ENCODE measurements around the gene RFTN1.

RFTN1 gene, protein sequence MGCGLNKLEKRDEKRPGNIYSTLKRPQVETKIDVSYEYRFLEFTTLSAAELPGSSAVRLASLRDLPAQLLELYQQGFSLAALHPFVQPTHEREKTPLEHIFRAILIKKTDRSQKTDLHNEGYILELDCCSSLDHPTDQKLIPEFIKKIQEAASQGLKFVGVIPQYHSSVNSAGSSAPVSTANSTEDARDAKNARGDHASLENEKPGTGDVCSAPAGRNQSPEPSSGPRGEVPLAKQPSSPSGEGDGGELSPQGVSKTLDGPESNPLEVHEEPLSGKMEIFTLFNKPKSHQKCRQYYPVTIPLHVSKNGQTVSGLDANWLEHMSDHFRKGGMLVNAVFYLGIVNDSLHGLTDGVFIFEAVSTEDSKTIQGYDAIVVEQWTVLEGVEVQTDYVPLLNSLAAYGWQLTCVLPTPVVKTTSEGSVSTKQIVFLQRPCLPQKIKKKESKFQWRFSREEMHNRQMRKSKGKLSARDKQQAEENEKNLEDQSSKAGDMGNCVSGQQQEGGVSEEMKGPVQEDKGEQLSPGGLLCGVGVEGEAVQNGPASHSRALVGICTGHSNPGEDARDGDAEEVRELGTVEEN

DNA sequence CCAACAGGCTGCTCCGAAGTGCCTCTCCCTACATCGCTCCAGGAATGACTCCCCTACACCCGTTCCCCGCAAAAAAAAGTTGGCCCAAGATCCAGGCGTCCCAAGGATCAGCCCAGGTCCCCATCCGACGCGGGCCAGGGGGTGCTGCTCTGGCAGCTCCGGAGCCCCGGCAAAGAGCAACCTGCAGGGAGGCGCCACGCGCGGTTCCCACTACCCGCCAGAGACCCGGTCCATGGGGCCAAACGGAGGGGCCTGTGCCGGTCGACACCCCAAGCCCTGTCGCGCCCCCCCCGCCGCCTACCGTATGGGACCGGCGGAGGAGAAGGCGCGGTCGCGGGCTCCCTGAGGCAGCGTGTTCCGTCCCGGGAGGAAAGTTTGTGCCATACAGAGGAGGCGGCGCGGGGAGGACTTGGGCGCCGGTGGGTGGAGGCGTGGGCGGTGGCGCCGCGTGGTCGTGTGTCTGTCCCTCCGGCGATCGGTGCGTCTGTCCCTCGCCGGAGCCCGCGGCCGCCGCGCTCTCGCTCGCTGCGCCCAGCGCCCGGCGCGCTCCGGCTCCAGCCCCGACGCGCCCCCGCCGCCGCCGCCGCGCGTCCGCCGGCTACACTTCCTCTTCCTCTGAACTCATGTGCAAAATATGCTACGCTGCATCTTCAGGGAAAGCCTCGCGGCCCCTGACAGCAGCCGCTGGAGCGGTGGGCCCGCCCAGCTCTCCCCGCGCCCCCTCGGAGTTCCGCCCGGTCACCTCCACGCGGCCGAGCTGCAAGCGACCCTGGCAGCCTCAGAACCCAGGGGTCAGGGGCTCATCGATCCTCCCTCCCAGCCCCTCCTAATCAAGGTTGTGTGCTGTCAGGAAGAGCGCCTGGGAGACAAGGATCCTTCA, at the start of gene RFTN1:
RFTN1 (minus strand) TSS at position 559 of the 880 bp plus-strand sequence. CDS start 19,830 bp downstream, outside the sequence.
- in situ Hi-C loops (cut with MboI; ENCODE audit: low sequenced_read_pairs), result no loop called here

DNA sequence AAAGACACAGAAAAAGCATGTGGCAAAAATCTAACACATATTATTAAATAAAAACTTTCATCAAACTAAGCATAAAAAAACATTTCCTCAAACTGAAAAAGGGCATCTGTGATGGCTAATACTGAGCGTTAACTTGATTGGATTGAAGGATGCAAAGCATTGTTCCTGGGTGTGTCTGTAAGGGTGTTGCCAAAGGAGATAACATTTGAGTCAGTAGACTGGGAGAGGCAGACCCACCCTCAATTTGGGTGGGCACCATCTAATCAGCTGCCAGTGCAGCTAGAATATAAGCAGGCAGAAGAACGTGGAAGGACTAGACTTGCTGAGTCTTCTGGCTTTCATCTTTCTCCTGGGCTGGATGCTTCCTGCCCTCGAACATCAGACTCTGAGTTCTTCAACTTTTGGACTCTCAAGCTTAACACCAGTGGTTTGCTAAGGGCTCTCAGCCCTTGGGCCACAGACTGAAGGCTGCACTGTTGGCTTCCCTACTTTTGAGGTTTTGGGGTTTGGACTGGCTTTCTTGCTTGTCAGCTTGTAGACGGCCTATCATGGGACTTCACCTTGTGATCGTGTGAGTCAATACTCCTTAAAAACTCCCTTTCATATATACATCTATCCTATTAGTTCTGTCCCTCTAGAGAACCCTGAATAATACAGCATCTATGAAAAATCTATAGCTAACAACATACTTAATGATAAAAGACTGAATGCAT, 46.3 kb upstream of the RFTN1 start:
- in situ Hi-C loops (cut with MboI; ENCODE audit: low sequenced_read_pairs), result loop anchor here (25.0 kb wide), 1 partner anchor 273 kb away; no protein-coding TSS in a partner anchor

DNA sequence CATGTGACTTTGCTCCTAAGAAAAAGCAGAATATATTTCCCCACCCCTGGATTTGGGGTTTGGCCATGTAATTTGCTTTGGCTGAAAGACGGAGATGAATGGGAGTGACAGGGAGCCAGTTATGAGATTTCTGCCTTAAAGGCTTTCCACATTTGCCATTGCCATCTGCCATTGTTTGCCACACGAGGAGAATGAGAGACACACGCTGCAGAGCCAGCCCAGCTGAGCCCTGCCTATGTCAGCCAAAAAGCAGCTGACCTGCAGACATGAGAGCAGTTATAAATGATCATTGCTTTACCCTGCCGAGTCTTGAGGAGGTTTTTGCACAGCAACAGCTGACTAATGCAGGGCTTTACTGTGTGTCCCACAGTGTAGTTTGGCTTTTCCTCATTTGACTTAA, 40.6 kb upstream of the RFTN1 start:
- in situ Hi-C loops (cut with MboI; ENCODE audit: low sequenced_read_pairs), result loop anchor here (25.0 kb wide), 1 partner anchor 267 kb away; no protein-coding TSS in a partner anchor

DNA sequence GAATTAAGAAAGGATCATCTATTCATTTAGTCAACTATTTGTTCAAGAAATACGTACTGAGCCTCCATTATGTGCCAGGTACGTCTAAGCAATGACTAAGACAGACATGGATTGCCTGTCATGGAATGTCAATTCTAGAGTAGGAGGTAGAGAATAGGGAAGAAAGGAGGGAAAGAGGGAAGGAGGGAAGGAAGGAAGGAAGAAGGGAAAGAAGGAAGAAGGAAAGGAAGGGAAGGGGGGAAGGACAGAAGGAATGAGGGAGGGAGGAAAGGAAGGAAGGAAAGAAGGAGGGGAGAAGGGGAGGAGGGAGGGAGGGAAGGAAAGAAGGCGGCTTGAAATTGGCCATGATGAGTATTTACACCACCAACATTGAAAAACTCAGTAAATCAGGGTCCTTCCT, 39.3 kb upstream of the RFTN1 start:
- in situ Hi-C loops (cut with MboI; ENCODE audit: low sequenced_read_pairs), result loop anchor here (25.0 kb wide), 1 partner anchor 265 kb away; no protein-coding TSS in a partner anchor

DNA sequence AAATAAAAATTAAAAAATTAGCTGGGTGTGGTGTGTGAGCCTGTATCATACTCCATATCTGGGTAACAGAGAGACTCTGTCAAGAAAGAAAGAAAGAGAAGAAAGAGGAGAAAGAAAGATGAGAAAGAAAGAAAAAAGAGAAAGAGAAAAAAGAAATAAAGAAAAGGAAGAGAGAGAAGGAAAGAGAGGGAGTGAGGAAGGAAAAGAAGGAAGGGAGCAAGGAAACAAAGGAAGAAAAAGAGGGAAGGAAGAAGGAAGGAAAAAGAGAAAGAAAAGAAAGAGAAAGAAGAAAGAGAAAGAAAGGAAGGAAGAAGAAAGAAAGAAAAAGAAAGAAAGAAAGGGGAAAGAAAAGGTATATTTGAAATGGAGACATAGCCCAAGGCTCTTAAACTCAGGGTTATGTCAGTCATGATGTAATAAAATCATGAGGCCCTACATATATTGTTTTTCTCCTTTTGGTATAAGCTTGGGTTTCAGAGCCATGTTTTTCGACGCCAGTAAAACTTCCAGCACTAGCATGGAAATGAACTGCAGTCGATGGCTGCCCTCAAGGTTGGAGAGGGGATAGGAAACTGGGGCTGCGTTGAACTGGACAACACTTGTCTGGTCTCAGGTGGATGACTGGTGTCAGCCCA, 38.0 kb upstream of the RFTN1 start:
- in situ Hi-C loops (cut with MboI; ENCODE audit: low sequenced_read_pairs), result loop anchor here (25.0 kb wide), 1 partner anchor 264 kb away; no protein-coding TSS in a partner anchor

DNA sequence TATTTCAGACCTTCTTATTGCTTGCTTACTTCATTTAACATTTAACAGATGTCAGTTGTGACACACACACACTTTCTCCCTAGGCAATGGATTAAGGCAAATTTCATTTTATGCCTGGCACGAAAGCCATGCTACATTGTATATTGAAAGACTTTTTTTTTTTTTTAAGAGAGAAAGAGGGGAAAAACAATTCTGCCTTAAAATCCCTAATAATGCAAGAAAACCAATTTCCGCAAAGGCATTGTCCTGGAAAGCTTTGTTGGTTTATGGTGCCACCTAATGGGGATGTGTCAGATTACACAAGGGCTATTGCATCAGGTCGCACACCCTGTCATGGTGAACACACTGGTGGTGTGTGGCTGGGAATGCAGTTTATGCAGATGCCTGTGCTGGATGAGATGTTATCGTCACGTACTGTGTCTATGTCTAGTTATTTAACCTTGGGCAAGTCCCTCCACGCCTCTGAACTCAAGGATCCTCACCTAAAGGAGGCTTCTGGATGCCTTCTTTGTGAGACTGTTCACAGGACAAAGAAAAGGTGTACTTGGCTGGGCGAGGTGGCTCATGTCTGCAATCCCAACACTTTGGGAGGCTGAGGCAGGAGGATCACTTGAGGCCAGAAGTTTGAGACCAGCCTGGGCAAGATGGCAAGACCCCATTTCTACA, 37.3 kb upstream of the RFTN1 start:
- in situ Hi-C loops (cut with MboI; ENCODE audit: low sequenced_read_pairs), result loop anchor here (25.0 kb wide), 1 partner anchor 264 kb away; no protein-coding TSS in a partner anchor

DNA sequence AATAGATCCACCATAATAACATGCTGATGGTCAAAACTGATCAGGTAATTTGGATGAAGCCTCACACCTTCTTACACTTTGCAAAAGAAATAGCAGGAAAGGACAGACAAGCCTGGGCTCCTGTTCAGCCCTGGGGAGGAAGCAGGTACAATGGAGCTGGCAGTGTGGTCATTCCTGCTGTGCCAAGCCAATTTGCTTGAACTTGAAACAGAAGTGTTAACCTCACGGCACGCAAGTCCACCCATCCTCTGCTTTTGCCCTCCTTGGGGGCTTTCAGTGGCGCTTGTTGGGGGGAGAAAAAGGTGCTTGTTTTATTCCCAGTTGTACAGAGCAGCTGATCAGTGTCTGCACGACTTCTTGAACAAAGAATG, 36.8 kb upstream of the RFTN1 start:
- in situ Hi-C loops (cut with MboI; ENCODE audit: low sequenced_read_pairs), result loop anchor here (25.0 kb wide), 1 partner anchor 263 kb away; no protein-coding TSS in a partner anchor

DNA sequence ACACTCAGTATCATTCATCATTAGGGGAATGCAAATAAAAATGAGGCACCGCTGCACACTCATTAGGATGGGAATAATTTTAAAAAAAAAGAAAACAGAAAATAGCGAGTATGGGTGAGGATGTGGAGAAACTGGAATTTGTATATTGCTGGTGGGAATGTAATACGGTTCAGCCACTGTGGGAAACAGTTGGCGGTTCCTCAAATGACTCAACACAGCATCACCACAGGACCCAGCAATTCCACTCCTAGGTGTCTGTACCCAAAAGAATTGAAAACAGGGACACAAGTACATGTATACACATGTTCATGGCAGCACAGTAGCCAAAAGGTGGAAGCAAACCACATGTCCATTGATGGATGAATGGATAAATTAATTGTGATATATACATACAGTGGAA, 35.2 kb upstream of the RFTN1 start:
- in situ Hi-C loops (cut with MboI; ENCODE audit: low sequenced_read_pairs), result no loop called here

DNA sequence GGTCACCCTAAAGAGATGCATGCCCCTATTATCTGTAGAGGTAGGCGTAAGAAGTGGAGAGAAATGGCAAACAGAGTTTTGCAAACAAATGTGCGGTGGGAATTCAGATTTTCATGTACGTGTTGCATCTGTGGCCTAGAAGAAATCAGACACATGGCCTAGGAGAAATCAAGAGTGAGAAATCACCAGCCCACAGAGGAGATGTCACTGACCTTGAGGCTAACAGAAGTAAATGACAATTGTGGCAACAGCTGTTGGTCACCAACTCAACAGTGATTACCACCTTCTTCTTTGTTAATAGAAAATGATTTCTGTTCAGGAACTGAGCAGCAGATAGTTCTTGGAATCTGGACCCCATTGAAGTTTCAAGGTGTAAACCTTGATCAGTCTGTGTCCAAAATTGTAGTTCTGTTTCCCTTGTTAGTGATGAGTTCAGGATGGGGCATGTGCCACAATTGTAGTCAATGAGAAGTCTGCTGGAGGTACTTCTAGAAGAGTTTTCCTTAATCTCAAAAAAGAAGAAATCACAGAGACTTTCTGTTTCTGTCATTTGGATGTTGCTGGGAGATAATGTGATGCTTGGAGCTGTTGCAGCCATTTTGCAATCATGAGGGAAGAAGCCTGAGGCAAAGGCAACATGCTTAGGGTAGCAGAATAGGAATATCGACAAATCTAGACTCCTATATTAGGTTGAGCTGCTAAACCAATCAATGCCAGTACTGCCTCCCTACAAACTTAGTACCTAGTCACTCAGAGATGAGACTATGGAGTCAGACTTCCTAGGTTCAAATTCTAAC, 34.3 kb upstream of the RFTN1 start:
- in situ Hi-C loops (cut with MboI; ENCODE audit: low sequenced_read_pairs), result no loop called here

DNA sequence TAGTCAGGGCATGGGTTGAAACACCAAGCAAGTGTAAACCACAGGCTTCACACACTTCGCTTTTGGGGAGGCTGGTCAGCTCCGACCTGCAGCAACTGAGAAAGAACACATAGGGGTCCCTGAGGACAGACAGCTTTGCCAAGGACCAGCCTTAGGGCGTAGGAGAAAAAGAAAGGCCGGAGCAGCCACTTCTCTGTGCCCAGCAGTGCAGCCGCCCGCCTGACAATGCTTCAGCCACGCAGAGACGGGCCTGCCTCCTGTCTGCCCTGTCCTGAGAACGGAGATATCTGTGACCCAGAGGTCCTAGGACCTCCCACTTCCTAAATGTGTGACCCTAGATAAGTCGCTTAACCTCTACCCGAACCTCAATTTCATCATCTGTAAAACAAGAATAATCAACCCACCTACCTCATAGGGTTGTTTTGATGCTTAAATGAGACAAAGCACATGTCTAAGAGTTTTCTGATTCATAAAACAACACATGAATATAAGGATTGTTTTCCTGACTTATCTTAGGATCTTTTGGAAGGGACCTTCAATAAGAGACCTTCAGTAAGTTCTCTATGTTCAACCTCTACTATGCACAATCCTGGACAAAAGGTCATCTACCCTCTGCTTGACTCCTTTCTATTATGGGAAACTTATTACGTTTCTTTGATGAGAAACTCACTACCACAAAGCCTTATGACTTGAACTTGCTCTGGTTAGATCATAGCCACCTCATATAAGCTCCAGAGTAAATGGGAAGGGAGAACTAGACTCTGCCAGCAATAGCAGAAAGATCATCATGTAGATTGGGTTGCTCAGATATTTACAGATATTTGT, 32.9 kb upstream of the RFTN1 start:
- in situ Hi-C loops (cut with MboI; ENCODE audit: low sequenced_read_pairs), result no loop called here

DNA sequence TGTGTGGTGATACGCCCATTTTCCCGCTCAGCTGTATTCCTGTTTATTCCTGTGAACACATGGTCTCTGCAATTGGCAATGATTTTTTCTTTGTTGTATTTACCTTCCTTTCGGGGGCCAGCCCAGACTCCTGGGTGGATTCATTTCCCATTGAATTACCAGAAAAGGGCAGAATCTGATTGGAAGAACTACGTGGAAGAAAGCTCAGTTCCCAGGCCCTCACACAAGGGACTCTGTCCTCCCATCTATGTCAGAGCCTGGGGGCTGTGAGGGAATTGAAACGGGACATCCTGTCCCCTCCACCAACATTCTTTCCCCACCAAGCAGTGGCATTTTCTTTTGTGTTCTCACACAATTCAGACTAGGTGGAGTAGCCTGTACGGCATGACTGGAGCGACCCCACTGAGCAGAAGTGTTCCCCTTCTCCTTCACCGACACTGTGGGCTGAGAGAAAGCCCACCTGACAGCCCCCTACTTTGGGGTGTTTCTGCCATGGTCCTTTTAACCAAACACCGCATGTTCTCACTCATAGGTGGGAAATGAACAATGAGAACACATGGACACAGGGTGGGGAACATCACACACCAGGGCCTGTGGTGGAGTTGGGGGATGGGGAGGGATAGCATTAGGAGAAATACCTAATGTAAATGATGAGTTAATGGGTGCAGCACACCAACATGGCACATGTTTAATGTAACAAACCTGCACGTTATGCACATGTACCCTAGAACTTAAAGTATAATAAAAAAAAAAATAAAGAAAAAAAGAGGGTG, 32.1 kb upstream of the RFTN1 start:
- in situ Hi-C loops (cut with MboI; ENCODE audit: low sequenced_read_pairs), result no loop called here

DNA sequence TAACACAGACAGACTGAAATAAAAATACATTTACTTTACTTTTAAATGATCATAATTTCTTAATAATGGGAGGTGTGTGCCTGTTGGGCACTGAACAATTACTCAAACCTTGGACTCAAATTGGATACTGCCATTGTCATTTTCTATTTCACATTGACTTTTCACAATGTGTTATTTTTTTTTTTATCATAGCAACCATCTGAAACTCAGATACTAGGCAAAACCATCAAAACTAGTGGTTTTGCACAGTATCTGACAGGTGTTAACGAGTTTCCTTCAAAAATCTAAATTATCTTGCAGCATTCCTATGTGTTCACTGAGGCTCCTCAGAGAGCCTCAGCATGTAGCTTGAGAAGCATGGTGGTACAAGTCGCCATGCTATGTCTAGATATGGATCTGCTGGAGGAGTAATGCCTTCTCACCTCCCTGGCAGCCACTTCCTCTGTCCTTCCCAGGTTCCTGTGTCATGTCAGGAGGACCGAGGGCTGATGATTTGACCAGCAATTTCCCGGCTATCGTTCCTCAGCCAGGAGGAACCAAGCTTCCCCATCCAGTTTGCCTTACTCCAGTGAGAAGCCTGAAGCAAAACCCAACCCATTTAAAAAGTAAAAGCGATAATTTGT, 29.9 kb upstream of the RFTN1 start:
- in situ Hi-C loops (cut with MboI; ENCODE audit: low sequenced_read_pairs), result no loop called here

DNA sequence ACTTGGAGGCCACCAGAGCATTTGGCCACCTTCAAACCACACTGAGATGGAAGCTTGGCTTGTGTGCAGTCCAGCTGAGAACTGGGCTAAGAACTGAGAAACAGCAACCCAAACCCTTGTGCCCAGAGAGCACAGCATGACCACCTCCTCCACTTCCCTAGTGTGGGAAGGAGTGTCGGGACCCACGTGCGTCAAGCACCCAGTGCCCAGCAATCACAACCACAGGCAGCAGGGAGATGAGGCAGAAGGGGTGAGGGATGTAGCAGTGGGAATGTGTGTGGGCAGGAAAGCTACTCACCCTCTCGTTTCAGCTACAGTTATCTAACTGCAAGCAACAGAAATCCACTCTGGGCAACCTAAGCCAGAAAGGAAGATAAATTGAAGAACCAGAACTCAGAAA, 25.0 kb upstream of the RFTN1 start:
- in situ Hi-C loops (cut with MboI; ENCODE audit: low sequenced_read_pairs), result no loop called here

DNA sequence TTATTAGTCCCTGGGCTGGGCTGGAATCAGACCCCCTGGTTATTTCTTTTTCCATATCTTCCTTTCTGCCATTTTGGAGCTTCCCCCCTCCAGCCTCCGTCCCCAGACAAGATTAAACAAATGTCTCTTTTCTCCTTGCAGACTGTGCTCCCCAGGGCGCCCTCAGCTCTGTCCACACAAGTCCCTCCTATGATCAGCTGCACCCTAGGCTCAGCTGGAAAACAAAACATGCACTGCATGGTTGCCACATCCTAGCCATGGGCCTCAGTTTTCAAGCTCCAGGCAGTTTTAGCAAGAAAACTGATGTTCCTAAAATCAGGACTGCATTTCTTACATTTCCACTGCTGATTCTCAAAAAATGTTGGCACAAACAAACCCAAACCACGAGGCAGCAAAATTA, 23.5 kb upstream of the RFTN1 start:
- in situ Hi-C loops (cut with MboI; ENCODE audit: low sequenced_read_pairs), result no loop called here

DNA sequence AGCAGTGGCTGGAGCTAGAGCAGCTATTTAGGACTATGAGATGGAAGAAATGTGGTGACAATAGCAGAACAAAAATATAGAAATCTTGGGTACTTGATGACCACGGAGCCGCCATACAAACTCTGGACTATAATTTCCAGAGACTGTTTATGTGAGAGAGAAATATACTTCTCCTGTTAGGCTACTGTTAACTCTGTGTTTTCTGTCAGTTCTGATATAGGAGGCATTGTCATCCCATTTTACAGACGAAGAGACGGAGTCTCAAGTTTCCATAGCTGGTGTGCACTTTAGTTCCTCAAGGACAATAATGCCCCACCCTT, 22.8 kb upstream of the RFTN1 start:
- in situ Hi-C loops (cut with MboI; ENCODE audit: low sequenced_read_pairs), result no loop called here

DNA sequence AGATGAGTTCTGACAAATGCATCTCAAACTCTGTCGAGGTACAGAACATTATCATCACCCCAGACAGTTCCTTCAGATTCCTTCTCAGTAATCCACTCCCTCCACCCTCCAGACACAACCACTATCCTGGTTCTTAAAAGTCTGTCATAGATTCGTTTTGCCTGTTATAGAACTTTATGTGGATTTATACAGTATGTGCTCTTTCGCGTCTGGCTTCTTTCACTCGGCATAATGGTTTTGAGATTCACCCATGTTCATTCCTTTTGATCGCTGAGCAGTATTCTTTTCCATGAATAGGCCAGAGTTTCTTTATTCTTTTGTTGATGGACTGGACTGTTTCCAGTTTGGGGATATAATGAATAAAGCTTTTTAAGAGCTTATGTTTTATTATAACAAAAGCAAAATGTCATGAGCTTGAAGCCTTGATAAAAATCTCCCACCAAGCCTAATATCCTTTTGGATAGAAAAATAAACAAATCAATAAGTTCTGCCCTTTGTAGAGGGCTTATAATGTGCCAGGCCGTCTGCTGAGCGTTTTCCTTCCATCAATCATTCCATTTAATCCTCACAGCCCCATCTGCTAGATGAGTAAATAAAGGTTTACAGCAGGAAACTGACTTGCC, 21.3 kb upstream of the RFTN1 start:
- in situ Hi-C loops (cut with MboI; ENCODE audit: low sequenced_read_pairs), result no loop called here

All from hTERT RPE-1 (cell line).